Lung (tissue), 12 donors: ENCODE data around the gene MRPL19. TPM values are rescaled to one million over a fixed set of nuclear protein-coding genes. Genes with fewer than 3 reads are reported as not detected.
"Not testable (repeated sequence)": the region's sequence is repeated elsewhere in the genome, so short reads cannot be mapped to it uniquely, and the experiment has no call there.

Source experiments
- ATAC-seq: fragments of 200-7000 bp; cut with Tn5 transposase; one replicate; pipeline ENCODE4 v1.9.1; 2020; ENCODE audit warnings: moderate number of reproducible peaks; ENCODE audit not compliant: insufficient read depth, low FRiP score
- DNase-seq, 3 donors: peaks; one replicate each; pipeline ENCODE4 v3.0.0-alpha.2; 2013 to 2017
- H3K27ac ChIP-seq, 2 donors: one replicate each; pipeline ENCODE4 v1.5.1; 2013; ENCODE audit warnings: mild to moderate bottlenecking in 2 of 2, moderate library complexity in 2 of 2, control low read depth in 1 of 2, inconsistent platforms in 1 of 2, low read depth in 1 of 2, low read length in 1 of 2
- H3K27me3 ChIP-seq, 3 donors: one replicate each; pipeline ENCODE4 v1.5.1; 2013; ENCODE audit warnings: low read length in 2 of 3; ENCODE audit not compliant: control insufficient read depth in 3 of 3, insufficient read depth in 3 of 3
- H3K36me3 ChIP-seq, 4 donors: one replicate each; pipeline ENCODE4 v1.5.1; 2013; ENCODE audit warnings: low read length in 4 of 4, mild to moderate bottlenecking in 1 of 4, moderate library complexity in 1 of 4; ENCODE audit not compliant: control insufficient read depth in 4 of 4, insufficient read depth in 4 of 4
- H3K4me1 ChIP-seq, 5 donors: one replicate each; pipeline ENCODE4 v1.5.1; 2013; ENCODE audit warnings: low read length in 5 of 5, mild to moderate bottlenecking in 2 of 5, moderate library complexity in 1 of 5; ENCODE audit not compliant: control insufficient read depth in 5 of 5, insufficient read depth in 5 of 5
- H3K4me3 ChIP-seq: one replicate; pipeline ENCODE4 v1.5.1; 2013; ENCODE audit warnings: mild to moderate bottlenecking, control low read depth, moderate library complexity
- H3K9ac ChIP-seq, 2 donors: one replicate each; pipeline ENCODE4 v1.5.1; 2013; ENCODE audit warnings: low read length in 2 of 2, control low read depth in 1 of 2; ENCODE audit not compliant: insufficient read depth in 1 of 2
- H3K9me3 ChIP-seq, 4 donors: one replicate each; pipeline ENCODE4 v1.5.1; 2013; ENCODE audit warnings: low read length in 3 of 4, mild to moderate bottlenecking in 1 of 4, moderate library complexity in 1 of 4; ENCODE audit not compliant: control insufficient read depth in 4 of 4, insufficient read depth in 3 of 4
- CTCF ChIP-seq: IDR thresholded peaks from 2 replicates; pipeline ENCODE4 v1.5.1; 2012; ENCODE audit warnings: mild to moderate bottlenecking; ENCODE audit errors: control extremely low read depth, extremely low read depth
- WGBS, 2 donors: extraction: QIAGEN DNeasy Blood & Tissue Kit; methylation state at CpG; one replicate each; pipeline ENCODE4 v1.1.7; 2013; 5-methylcytosine and 5-hydroxymethylcytosine counted together
- polyA plus RNA-seq, 2 donors: library from polyadenylated mRNA; stranded (reverse); fragments of 200-250 nt; gene quantifications; one replicate each; pipeline ENCODE4 v1.2.1, GENCODE V29; 2013
- total RNA-seq, 2 donors: library from RNA; depleted of rRNA in 1 of 2; stranded (reverse); fragments of >200 nt in 1 of 2; gene quantifications; one replicate each; pipeline ENCODE4 v1.2.1, GENCODE V29; 2014 to 2021
- donor health status: control.
- donor health status: control.
- donor health status: Bipolar disorder and iron deficiency.
- donor health status: healthy.
- donor health status: DM: yes; HTN: yes; CAD: no.

The MRPL19 gene
- total and polyA plus RNA-seq, 4 donors, result 14.9 to 65.0 (median 33.3) TPM

GRCh38 chr2:75667884-75668283 is 21.3 kb downstream of the MRPL19 start:
- H3K4me1 ChIP-seq, result peaks cover 0 to 3% (median 0%) of the 10 kb centered on the region in 5 donors
- no peak for TF ChIP-seq CTCF
- no peak overlapping the region for H3K4me3 ChIP-seq
- ATAC-seq, result no peak
- no peak overlapping the region for H3K9ac ChIP-seq
- H3K36me3 ChIP-seq, result peaks cover 6 to 27% (median 17%) of the 10 kb centered on the region in 4 donors
- H3K27me3 ChIP-seq, result no peaks in the 10 kb centered on the region
- no peak overlapping the region for H3K27ac ChIP-seq
- DNase-seq, result peak in 2 of 3 donors; percentile 42 to 50
- no peaks in the 10 kb centered on the region for H3K9me3 ChIP-seq
- 74 to 89% methylated on average over 2 of the region's 2 CpGs for WGBS, 2 donors

- H3K9ac ChIP-seq, H3K9me3 ChIP-seq, H3K27me3 ChIP-seq, DNase-seq, ATAC-seq, H3K27ac ChIP-seq, H3K4me1 ChIP-seq, H3K4me3 ChIP-seq: not testable (repeated sequence)
- WGBS, 2 donors, result 77 to 78% methylated on average over 4 of the region's 4 CpGs
- peaks cover 0 to 16% (median 7%) of the 10 kb centered on the region in 4 donors for H3K36me3 ChIP-seq
These were observed 28.8 kb downstream of the MRPL19 start for GRCh38 chr2:75675423-75675822.

GRCh38 chr2:75675908-75676307 is 29.3 kb downstream of the MRPL19 start:
- 86 to 91% methylated on average over 3 of the region's 3 CpGs for WGBS, 2 donors
- no peak for ATAC-seq
- DNase-seq, result no peak

GRCh38 chr2:75676464-75676863 is 29.9 kb downstream of the MRPL19 start:
- no peak for DNase-seq
- 97 to 99% methylated on average over 3 of the region's 3 CpGs for WGBS, 2 donors
- H3K9me3 ChIP-seq, result no peaks in the 10 kb centered on the region
- peaks cover 3 to 10% (median 6%) of the 10 kb centered on the region in 4 donors for H3K36me3 ChIP-seq
- peaks cover 0 to 5% (median 0%) of the 10 kb centered on the region in 5 donors for H3K4me1 ChIP-seq
- no peak overlapping the region for H3K4me3 ChIP-seq
- no peak for TF ChIP-seq CTCF
- ATAC-seq, result no peak
- H3K27me3 ChIP-seq, result no peaks in the 10 kb centered on the region
- H3K9ac ChIP-seq, result no peak overlapping the region
- H3K27ac ChIP-seq, result no peak overlapping the region

More at GRCh38 chr2:75675908-75676307, 29.3 kb downstream of the MRPL19 start:
- Histone ChIP-seq H3K27ac (no peak overlapping the region), H3K9ac (no peak overlapping the region), H3K27me3 (no peaks in the 10 kb centered on the region), H3K9me3 (no peaks in the 10 kb centered on the region), H3K36me3 (peaks cover 0 to 14% (median 7%) of the 10 kb centered on the region in 4 donors), H3K4me3 (no peak overlapping the region), H3K4me1 (peaks cover 0 to 5% (median 0%) of the 10 kb centered on the region in 5 donors)
- TF ChIP-seq CTCF, result no peak
